ENCODE data around the gene EDN1. TPM values are rescaled to one million over a fixed set of nuclear protein-coding genes. Genes with fewer than 3 reads are reported as not detected.

EDN1 gene
- 0.24 and 3.4 TPM in 2 replicates for total RNA-seq

DNA sequence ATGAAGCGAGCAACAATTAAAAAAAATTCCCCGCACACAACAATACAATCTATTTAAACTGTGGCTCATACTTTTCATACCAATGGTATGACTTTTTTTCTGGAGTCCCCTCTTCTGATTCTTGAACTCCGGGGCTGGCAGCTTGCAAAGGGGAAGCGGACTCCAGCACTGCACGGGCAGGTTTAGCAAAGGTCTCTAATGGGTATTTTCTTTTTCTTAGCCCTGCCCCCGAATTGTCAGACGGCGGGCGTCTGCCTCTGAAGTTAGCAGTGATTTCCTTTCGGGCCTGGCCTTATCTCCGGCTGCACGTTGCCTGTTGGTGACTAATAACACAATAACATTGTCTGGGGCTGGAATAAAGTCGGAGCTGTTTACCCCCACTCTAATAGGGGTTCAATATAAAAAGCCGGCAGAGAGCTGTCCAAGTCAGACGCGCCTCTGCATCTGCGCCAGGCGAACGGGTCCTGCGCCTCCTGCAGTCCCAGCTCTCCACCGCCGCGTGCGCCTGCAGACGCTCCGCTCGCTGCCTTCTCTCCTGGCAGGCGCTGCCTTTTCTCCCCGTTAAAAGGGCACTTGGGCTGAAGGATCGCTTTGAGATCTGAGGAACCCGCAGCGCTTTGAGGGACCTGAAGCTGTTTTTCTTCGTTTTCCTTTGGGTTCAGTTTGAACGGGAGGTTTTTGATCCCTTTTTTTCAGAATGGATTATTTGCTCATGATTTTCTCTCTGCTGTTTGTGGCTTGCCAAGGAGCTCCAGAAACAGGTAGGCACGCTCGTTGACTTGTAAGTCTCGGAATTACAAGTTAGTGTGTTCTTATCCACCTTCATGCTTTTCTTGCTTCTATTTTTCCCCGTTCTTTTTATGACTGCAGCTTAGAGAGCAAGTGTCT, at the start of gene EDN1:
TSS of gene EDN1 (plus strand) at position 429 of the 888 bp plus-strand sequence. CDS start at position 698, 269 bp downstream.

